ENCODE results near the gene ADAM12.

DNA sequence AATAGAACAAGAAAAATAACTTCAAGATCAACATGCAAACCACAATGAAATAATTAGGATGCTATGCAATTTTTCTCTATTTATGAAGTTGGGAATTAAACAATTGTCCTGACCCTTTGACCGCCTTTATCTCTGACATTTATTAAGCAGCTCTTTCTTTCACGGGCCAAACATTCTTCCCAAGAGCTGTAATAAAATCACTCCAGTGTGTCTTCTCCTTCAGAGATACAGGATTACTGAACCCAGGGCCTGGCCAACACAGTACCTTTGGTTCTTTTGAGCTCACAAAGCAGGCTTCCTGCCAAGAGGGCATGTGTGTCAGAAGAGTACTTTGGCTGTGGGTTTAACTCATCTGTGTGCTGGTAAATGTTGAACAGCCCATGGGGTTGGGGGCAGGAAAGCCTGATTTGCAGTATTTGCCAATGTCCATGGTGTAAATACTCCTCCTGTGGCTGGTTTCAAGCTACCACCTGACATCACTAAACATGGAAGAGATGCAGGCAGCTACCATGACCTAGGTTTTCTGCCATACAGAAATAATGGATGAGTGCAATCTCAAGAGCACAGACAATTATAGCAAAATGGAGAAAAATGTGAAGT, 370.2 kb downstream of the ADAM12 start:
- TF ChIP-seq, protein P1, sequence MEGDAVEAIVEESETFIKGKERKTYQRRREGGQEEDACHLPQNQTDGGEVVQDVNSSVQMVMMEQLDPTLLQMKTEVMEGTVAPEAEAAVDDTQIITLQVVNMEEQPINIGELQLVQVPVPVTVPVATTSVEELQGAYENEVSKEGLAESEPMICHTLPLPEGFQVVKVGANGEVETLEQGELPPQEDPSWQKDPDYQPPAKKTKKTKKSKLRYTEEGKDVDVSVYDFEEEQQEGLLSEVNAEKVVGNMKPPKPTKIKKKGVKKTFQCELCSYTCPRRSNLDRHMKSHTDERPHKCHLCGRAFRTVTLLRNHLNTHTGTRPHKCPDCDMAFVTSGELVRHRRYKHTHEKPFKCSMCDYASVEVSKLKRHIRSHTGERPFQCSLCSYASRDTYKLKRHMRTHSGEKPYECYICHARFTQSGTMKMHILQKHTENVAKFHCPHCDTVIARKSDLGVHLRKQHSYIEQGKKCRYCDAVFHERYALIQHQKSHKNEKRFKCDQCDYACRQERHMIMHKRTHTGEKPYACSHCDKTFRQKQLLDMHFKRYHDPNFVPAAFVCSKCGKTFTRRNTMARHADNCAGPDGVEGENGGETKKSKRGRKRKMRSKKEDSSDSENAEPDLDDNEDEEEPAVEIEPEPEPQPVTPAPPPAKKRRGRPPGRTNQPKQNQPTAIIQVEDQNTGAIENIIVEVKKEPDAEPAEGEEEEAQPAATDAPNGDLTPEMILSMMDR (IDR thresholded peaks at IDR 0.05; ENCODE audit: insufficient read depth, low read depth, low read length), result no peak
- no peak for TF ChIP-seq EZH2 (IDR thresholded peaks at IDR 0.05; ENCODE audit: insufficient read depth, low read length)

Data from astrocyte (in vitro differentiated cells and primary cell).